Renal cortex interstitium (tissue), 11 donors: ENCODE measurements around the gene YKT6. TPM values are rescaled to one million over a fixed set of nuclear protein-coding genes. Genes with fewer than 3 reads are reported as not detected.

Experiments used
- DNase-seq, 11 donors: peaks; one replicate each; pipeline ENCODE4 v3.0.0-alpha.2; 2013; ENCODE audit warnings: low read depth in 9 of 11, low spot score in 4 of 11; ENCODE audit errors: extremely low read depth in 1 of 11
- polyA plus RNA-seq, 3 donors: library from polyadenylated mRNA; unstranded; fragments of 120-200 nt; gene quantifications; one replicate each; pipeline ENCODE4 v1.2.1, GENCODE V29; 2013; ENCODE audit not compliant: insufficient read length in 3 of 3

Gene YKT6
- polyA plus RNA-seq, 3 donors, result 75.8 to 78.0 (median 77.3) TPM

GRCh38 chr7:44240376-44240775, 39.6 kb downstream of the YKT6 start:
- DNase-seq, result no peak

GRCh38 chr7:44240983-44241510, 40.3 kb downstream of the YKT6 start:
- peak in 8 of 11 donors; percentile 49 to 66 (median 60) for DNase-seq

GRCh38 chr7:44242091-44242490, 41.3 kb downstream of the YKT6 start:
- DNase-seq, result no peak

DNA sequence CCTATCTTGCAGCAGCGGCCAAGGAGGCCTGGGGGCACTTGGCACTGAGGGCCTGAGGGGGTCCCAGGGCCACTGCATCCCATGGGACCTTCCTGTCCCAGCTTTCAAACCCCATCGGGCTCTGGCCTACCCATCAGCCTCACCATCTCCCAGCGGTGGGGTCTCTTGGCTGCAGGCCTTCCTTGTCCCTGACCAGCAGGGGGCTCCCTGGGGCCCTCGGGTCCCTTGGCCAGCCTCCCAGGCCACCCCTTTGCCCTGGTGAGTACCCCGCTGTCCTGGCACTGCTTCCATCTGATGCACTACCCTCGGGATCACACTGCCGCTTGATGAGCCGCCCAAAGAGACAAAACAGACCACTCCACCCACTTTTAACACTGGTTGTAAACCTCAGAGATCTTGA, 43.5 kb downstream of the YKT6 start:
- no peak for DNase-seq

DNA sequence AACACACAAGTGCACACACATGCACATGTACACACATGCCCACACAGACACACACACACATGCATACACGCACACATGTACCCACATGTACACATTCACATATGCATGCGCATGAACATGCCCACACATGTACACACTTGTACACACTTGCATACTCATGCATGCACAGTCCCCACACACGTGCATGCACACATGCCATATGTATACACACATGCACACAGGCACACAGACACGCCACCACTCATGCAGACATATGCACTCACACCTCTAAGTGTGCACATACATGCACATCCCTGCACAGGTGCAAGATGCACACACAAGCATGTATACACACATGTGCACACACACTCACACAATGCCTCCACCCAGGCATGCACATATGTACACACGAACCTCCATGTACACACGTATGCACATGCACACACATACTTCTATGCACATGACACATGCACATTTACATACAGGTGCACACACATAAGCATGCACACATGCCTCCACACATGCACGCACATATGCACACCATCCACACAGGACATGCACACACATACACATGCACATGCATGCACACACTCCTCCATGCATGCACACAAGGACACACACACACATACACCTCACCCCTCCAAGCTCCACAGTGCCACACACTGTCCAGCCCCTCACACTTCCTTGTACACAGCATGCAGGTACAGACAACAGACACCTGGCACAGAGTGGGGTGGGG, 45.8 kb downstream of the YKT6 start:
- DNase-seq, result no peak

DNA sequence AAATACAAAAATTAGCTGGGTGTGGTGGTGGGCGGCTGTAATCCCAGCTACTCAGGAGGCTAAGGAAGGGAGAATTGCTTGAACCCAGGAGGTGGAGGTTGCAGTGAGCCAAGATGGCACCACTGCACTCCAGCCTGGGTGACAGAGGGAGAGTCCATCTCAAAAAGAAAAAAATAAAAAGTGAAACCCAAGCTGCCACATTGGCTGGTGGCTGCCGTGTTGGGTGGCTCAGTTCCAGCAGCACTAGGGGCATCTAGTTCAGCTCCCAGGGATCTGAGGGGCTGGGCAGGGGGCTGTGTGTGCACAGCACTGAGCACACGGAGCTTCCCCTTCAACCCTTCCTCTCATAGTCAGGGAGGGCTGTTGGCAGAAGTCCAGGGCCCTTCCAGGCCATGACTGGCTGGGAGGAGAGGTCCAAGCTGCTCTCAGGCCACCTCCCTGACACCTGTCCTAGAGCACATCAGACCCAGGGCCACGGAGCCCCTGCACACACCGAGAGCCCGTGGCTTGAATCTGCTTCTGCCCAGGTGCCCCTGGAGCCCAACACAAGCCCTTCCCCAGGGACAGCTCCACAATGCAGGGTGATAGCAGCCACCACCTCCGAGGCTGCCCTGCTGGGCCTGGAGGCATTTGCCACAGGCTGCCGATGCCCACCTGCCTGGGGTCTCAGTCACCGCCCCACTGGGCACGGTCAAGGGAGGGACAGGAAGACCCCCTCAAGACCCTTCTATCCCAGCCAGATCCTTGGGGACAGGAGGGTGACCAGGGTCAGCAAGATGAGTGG, 47.3 kb downstream of the YKT6 start:
- DNase-seq, result no peak

GRCh38 chr7:44249639-44250234, 49.0 kb downstream of the YKT6 start:
- DNase-seq, result no peak

- no peak for DNase-seq
These were observed 50.5 kb downstream of the YKT6 start for GRCh38 chr7:44251269-44251668.

DNA sequence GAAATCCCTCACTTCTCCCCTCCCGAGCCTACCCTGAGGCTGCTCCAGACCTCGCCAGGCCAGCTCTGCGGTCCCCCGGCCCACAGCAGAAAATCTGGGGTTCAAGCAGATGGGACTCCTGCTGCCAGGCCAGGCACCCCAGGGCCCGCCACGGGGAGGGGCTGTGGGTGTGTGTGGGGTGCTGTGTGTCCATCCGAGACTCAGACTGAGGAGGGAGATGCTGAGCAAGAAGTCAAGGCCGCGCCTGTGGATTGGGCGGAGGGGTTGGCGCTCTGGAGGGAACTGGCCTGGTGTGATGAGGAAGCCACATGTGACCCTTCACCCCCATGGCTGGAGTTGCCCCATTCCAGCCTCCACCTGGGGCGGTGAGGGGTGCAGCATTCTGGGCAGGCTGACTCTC, 51.1 kb downstream of the YKT6 start:
- no peak for DNase-seq

- no peak for DNase-seq
These were observed 55.7 kb downstream of the YKT6 start for GRCh38 chr7:44256459-44256858.

- DNase-seq, result no peak
These were observed 56.4 kb downstream of the YKT6 start for GRCh38 chr7:44257213-44257612.

GRCh38 chr7:44257618-44258422, 57.0 kb downstream of the YKT6 start:
- peak in 10 of 11 donors; percentile 38 to 67 (median 48) for DNase-seq

GRCh38 chr7:44258423-44258760, 57.6 kb downstream of the YKT6 start:
- DNase-seq, result no peak

DNA sequence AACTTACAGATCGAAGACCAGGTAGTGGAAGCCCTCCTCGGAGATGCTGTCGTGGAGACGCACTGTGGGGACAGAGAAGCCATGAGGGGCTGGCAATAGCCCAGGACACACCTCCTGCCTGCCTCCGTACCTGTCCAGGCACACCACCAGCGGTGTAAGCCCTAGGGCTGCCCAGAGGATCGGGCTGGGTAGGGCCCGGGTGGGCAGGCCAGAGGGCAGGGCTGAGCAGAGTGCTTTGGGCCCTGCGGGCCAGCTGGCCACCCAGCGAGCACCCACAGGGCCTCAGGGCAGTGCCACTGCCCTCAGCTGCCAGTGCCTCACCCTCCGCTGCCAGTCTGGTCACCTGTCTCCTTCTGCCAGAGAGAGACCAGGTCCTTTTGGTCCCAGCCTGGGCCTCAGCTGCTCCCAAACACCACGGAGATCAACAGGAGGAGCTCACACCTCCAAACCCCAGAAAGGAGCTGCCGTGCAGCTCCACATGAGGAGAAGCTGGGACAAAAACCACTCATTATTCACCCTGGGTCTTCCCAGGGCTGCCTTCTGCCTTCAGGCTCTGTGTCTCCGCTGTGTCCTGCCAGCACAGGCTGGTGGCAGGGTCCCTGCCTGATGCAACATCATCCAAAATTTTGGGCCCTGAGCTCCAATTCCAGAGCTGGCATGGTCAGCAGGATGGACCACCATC, 58.2 kb downstream of the YKT6 start:
- no peak for DNase-seq

GRCh38 chr7:44259547-44260457, 59.0 kb downstream of the YKT6 start:
- no peak for DNase-seq

DNA sequence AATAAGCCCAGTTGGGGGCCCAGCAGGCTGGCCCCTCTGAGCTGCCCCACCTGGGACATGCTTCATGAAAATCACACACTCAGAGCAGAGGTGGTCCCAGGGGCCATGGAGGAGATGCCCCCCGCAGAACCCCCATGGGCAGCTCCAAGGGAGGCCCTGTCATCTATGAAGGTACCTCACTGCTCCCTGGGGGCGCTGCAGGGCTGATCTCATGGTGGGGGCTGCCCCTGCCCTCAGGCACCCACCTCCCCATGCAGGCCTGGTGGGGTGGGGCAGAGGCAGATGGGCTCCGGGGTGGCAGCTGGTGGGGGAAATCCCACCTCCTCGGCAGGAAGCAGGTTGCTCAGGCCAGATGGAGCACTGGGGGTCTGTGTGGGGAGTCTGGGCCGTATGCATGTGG, 60.5 kb downstream of the YKT6 start:
- no peak for DNase-seq

DNA sequence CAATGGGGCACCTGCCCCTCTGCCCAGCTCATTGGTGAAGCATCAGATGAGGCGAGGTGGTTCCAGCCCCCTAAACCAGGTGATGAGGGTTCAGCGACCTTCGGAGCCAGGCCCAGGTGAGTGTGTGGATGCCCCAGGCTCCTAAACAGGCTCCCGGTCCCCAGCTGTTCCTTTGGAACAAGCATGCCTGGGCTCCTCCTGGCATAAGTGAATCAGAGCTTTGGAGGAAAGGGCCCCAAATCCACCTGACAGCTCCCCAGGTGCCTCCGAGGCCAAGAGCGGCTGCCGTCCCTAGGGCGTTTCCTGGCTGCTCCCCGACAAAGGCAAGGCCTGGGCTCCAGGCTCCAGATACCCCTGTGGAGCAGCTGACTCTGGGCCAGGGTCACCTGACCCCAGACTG, 61.3 kb downstream of the YKT6 start:
- DNase-seq, result no peak
